ENCODE measurements around the gene ERO1B. TPM values are rescaled to one million over a fixed set of nuclear protein-coding genes. Genes with fewer than 3 reads are reported as not detected.

The ERO1B gene
- total RNA-seq, 2 experiments from 2014 or later = 1.3 to 1.6 TPM

DNA sequence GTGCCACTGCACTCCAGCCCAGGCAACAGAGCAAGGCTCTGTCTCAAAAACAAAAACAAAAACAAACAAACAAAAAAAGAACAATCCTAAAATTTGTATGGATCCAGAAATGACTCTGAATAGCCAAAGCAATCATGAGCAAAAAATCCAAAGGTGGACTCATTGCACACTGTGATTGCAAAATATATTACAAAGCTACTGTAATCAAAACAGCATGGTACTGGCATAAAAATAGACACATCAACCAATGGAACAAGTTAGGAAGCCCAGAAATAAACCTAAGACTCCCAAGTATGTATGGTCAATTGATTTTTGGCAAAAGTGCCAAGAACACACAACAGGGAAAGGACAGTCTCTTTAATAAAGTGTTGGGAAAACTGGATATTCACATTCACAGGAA, 19.9 kb downstream of the ERO1B start:
- peaks cover 22% of the 10 kb centered on the region for H3K36me3 Mint-ChIP-seq (ENCODE audit: low read depth)
- peaks cover 23% of the 10 kb centered on the region for H3K9me3 Mint-ChIP-seq (ENCODE audit: insufficient read depth)
- H3K4me1 Mint-ChIP-seq (ENCODE audit: low read depth) = no peaks in the 10 kb centered on the region
- H3K27ac Mint-ChIP-seq = no peak overlapping the region
- no peak overlapping the region for H3K4me3 Mint-ChIP-seq
- POLR2A ChIA-PET = no interaction called here
- no peaks in the 10 kb centered on the region for H3K27me3 Mint-ChIP-seq (ENCODE audit: low read depth)
- no peak for ATAC-seq
- CTCF ChIA-PET = interaction anchor here (1.1 kb wide), 1 partner anchor 158 kb away, joined by 3 read pairs; no protein-coding TSS in a partner anchor
- no peak for DNase-seq

DNA sequence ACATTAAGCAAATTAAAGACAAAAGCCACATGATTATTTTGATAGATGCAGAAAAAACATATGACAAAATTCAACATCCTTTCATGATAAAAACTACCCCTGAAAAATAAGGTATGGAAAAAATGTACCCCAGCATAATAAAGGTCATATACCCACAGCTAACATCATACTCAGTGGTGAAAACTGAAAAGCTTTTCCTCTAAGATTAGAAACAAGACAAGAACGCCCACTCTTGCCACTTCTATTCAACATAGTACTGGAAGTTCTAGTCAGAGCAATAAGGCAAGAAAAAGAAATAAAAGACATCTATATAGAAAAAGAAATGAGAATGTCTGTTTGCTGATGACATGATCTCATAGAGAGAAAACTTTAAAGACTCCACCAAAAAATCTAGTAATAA, 20.7 kb downstream of the ERO1B start:
- DNase-seq = no peak
- no peak overlapping the region for H3K4me3 Mint-ChIP-seq
- no peaks in the 10 kb centered on the region for H3K27me3 Mint-ChIP-seq (ENCODE audit: low read depth)
- H3K9me3 Mint-ChIP-seq (ENCODE audit: insufficient read depth) = peaks cover 29% of the 10 kb centered on the region
- ChIA-PET POLR2A (no interaction called here), CTCF (no interaction called here)
- ATAC-seq = no peak
- peaks cover 22% of the 10 kb centered on the region for H3K36me3 Mint-ChIP-seq (ENCODE audit: low read depth)
- H3K27ac Mint-ChIP-seq = no peak overlapping the region
- no peaks in the 10 kb centered on the region for H3K4me1 Mint-ChIP-seq (ENCODE audit: low read depth)

DNA sequence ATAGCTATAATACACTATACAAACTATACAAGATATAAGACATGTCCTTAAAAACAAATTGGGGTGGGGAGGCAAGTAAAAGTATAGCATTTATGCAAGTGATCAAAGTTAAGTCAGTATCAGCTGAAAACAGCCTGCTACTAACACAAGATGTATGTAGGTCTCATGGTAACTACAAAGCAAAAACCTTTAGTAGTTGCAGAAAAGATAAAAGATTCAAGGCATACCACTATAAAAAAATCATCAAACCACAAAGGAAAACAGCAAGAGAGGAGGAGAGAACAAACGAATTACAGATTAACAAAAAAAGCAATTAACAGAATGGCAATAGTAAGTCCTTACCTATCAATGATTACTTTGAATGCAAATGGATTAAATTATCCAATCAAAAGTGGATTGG, 22.7 kb downstream of the ERO1B start:
- Mint-ChIP-seq H3K27me3 (ENCODE audit: low read depth) (no peaks in the 10 kb centered on the region), H3K9me3 (ENCODE audit: insufficient read depth) (peaks cover 29% of the 10 kb centered on the region), H3K27ac (no peak overlapping the region), H3K36me3 (ENCODE audit: low read depth) (peaks cover 22% of the 10 kb centered on the region), H3K4me1 (ENCODE audit: low read depth) (no peaks in the 10 kb centered on the region), H3K4me3 (no peak overlapping the region)
- POLR2A ChIA-PET = no interaction called here
- no peak for ATAC-seq
- CTCF ChIA-PET = no interaction called here
- no peak for DNase-seq

DNA sequence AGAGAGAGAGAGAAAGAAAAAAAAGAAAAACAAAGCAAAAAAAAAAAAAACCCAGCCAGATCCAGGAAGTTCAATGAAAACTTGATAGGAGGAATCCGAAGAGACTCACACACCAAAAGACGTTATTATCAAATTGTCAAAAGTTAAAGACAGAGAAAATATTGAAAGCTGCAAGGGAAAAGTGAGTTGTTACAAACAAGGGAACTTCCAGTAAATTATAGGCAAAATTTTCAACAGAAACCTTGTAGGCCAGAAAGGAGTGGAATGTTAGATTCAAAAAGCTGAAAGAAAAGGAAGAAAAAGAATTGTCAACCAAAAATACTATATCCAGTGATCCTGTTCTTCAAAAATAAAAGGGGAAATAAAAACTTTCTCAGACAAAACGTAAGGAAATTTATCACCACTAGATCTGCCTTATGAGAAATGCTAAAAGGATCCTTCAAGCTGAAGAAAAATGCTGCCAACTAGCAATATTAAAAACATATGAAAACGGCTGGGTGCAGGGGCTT, 23.6 kb downstream of the ERO1B start:
- POLR2A ChIA-PET = no interaction called here
- H3K27me3 Mint-ChIP-seq (ENCODE audit: low read depth) = no peaks in the 10 kb centered on the region
- H3K4me3 Mint-ChIP-seq = no peak overlapping the region
- peaks cover 22% of the 10 kb centered on the region for H3K36me3 Mint-ChIP-seq (ENCODE audit: low read depth)
- ATAC-seq (no peak), DNase-seq (no peak)
- no peaks in the 10 kb centered on the region for H3K4me1 Mint-ChIP-seq (ENCODE audit: low read depth)
- H3K27ac Mint-ChIP-seq = no peak overlapping the region
- peaks cover 29% of the 10 kb centered on the region for H3K9me3 Mint-ChIP-seq (ENCODE audit: insufficient read depth)
- CTCF ChIA-PET = no interaction called here

- ATAC-seq = no peak
- DNase-seq = no peak
- H3K9me3 Mint-ChIP-seq (ENCODE audit: insufficient read depth) = peaks cover 29% of the 10 kb centered on the region
- POLR2A ChIA-PET = no interaction called here
- no peak overlapping the region for H3K27ac Mint-ChIP-seq
- no peak overlapping the region for H3K4me3 Mint-ChIP-seq
- peaks cover 22% of the 10 kb centered on the region for H3K36me3 Mint-ChIP-seq (ENCODE audit: low read depth)
- no peaks in the 10 kb centered on the region for H3K27me3 Mint-ChIP-seq (ENCODE audit: low read depth)
- H3K4me1 Mint-ChIP-seq (ENCODE audit: low read depth) = no peaks in the 10 kb centered on the region
- CTCF ChIA-PET = no interaction called here
Measured at GRCh38 chr1:236257216-236257615, 24.5 kb downstream of the ERO1B start.

GRCh38 chr1:236253918-236254637, 27.7 kb downstream of the ERO1B start:
- H3K36me3 Mint-ChIP-seq (ENCODE audit: low read depth) = peaks cover 13% of the 10 kb centered on the region
- ChIA-PET CTCF (no interaction called here), POLR2A (no interaction called here)
- no peak for DNase-seq
- ATAC-seq = no peak
- no peaks in the 10 kb centered on the region for H3K4me1 Mint-ChIP-seq (ENCODE audit: low read depth)
- H3K9me3 Mint-ChIP-seq (ENCODE audit: insufficient read depth) = peaks cover 19% of the 10 kb centered on the region
- H3K27ac Mint-ChIP-seq = no peak overlapping the region
- H3K4me3 Mint-ChIP-seq = no peak overlapping the region
- H3K27me3 Mint-ChIP-seq (ENCODE audit: low read depth) = no peaks in the 10 kb centered on the region

- Mint-ChIP-seq H3K36me3 (ENCODE audit: low read depth) (peaks cover 9% of the 10 kb centered on the region), H3K4me3 (no peak overlapping the region), H3K4me1 (ENCODE audit: low read depth) (no peaks in the 10 kb centered on the region), H3K27me3 (ENCODE audit: low read depth) (no peaks in the 10 kb centered on the region), H3K9me3 (ENCODE audit: insufficient read depth) (peaks cover 16% of the 10 kb centered on the region), H3K27ac (no peak overlapping the region)
- ChIA-PET POLR2A (no interaction called here), CTCF (no interaction called here)
- ATAC-seq (no peak), DNase-seq (no peak)
Measured at GRCh38 chr1:236253119-236253518, 28.6 kb downstream of the ERO1B start.

GRCh38 chr1:236251587-236251986, 30.2 kb downstream of the ERO1B start:
- ChIA-PET CTCF (no interaction called here), POLR2A (no interaction called here)
- no peak overlapping the region for H3K4me3 Mint-ChIP-seq
- ATAC-seq = no peak
- H3K4me1 Mint-ChIP-seq (ENCODE audit: low read depth) = no peaks in the 10 kb centered on the region
- peaks cover 3% of the 10 kb centered on the region for H3K9me3 Mint-ChIP-seq (ENCODE audit: insufficient read depth)
- no peak overlapping the region for H3K27ac Mint-ChIP-seq
- no peak for DNase-seq
- no peaks in the 10 kb centered on the region for H3K27me3 Mint-ChIP-seq (ENCODE audit: low read depth)
- no peaks in the 10 kb centered on the region for H3K36me3 Mint-ChIP-seq (ENCODE audit: low read depth)

GRCh38 chr1:236247286-236247685, 34.5 kb downstream of the ERO1B start:
- Mint-ChIP-seq H3K27me3 (ENCODE audit: low read depth) (no peaks in the 10 kb centered on the region), H3K27ac (no peak overlapping the region), H3K4me1 (ENCODE audit: low read depth) (no peaks in the 10 kb centered on the region), H3K9me3 (ENCODE audit: insufficient read depth) (no peaks in the 10 kb centered on the region), H3K36me3 (ENCODE audit: low read depth) (no peaks in the 10 kb centered on the region), H3K4me3 (no peak overlapping the region)
- DNase-seq (no peak), ATAC-seq (no peak)
- ChIA-PET POLR2A (no interaction called here), CTCF (no interaction called here)

DNA sequence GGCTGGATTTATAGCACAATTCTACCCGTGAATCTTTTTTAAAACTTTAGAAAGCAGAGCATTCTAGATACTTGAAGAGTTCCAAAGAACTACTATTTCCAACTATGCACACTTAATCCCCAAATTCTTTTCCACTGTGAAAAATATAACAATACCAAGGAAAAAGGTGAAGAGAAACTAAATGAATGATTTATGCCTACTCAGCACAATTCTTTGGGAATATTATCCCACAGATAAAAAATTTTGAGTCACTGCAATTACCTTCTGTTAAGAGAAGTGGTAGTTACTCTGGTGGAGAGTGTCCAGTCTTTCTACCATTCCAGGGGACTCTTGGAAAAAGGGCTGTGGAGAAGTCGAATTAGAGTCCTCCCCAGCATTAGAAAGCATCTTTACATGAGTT, 39.2 kb downstream of the ERO1B start:
- Mint-ChIP-seq H3K27ac (no peak overlapping the region), H3K4me1 (ENCODE audit: low read depth) (no peaks in the 10 kb centered on the region), H3K9me3 (ENCODE audit: insufficient read depth) (no peaks in the 10 kb centered on the region), H3K27me3 (ENCODE audit: low read depth) (no peaks in the 10 kb centered on the region), H3K36me3 (ENCODE audit: low read depth) (no peaks in the 10 kb centered on the region), H3K4me3 (no peak overlapping the region)
- ATAC-seq (no peak), DNase-seq (no peak)
- ChIA-PET CTCF (no interaction called here), POLR2A (no interaction called here)

DNA sequence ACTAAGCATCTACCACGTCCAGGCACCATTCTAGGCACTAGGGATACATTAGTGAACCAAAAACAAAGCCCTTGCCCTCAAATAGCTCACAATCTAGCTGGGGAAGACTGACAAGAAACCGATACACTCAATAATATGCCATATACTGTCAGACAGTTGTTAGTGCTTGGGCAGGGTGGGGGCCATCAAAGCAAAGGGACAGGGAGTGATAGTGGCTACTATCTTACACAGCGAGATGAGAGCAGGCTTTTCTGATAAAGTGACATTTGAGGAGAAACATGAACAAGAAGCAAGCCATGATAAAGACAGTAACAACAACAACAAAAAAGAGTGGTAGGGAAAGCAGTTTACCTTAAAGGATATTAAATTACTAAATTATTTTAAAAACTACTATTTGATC, 41.1 kb downstream of the ERO1B start:
- DNase-seq (no peak), ATAC-seq (no peak)
- no peaks in the 10 kb centered on the region for H3K9me3 Mint-ChIP-seq (ENCODE audit: insufficient read depth)
- ChIA-PET CTCF (no interaction called here), POLR2A (no interaction called here)
- no peak overlapping the region for H3K27ac Mint-ChIP-seq
- H3K27me3 Mint-ChIP-seq (ENCODE audit: low read depth) = no peaks in the 10 kb centered on the region
- H3K4me3 Mint-ChIP-seq = no peak overlapping the region
- no peaks in the 10 kb centered on the region for H3K36me3 Mint-ChIP-seq (ENCODE audit: low read depth)
- no peaks in the 10 kb centered on the region for H3K4me1 Mint-ChIP-seq (ENCODE audit: low read depth)

- no peak for ATAC-seq
- Mint-ChIP-seq H3K27ac (no peak overlapping the region), H3K36me3 (ENCODE audit: low read depth) (no peaks in the 10 kb centered on the region), H3K4me3 (no peak overlapping the region), H3K27me3 (ENCODE audit: low read depth) (no peaks in the 10 kb centered on the region), H3K4me1 (ENCODE audit: low read depth) (no peaks in the 10 kb centered on the region), H3K9me3 (ENCODE audit: insufficient read depth) (no peaks in the 10 kb centered on the region)
- ChIA-PET POLR2A (no interaction called here), CTCF (no interaction called here)
- no peak for DNase-seq
Measured at GRCh38 chr1:236239092-236239585, 42.6 kb downstream of the ERO1B start.

GRCh38 chr1:236235116-236235515, 46.6 kb downstream of the ERO1B start:
- CTCF ChIA-PET = no interaction called here
- Mint-ChIP-seq H3K27me3 (ENCODE audit: low read depth) (no peaks in the 10 kb centered on the region), H3K4me1 (ENCODE audit: low read depth) (no peaks in the 10 kb centered on the region), H3K9me3 (ENCODE audit: insufficient read depth) (no peaks in the 10 kb centered on the region), H3K4me3 (no peak overlapping the region), H3K27ac (no peak overlapping the region), H3K36me3 (ENCODE audit: low read depth) (no peaks in the 10 kb centered on the region)
- no peak for DNase-seq
- no peak for ATAC-seq
- POLR2A ChIA-PET = no interaction called here
